ENCODE measurements around the gene STX8. TPM values are rescaled to one million over a fixed set of nuclear protein-coding genes. Genes with fewer than 3 reads are reported as not detected.
A peak's percentile ranks its signal among the peaks of the same experiment; 100 is the strongest.

The STX8 gene

DNA sequence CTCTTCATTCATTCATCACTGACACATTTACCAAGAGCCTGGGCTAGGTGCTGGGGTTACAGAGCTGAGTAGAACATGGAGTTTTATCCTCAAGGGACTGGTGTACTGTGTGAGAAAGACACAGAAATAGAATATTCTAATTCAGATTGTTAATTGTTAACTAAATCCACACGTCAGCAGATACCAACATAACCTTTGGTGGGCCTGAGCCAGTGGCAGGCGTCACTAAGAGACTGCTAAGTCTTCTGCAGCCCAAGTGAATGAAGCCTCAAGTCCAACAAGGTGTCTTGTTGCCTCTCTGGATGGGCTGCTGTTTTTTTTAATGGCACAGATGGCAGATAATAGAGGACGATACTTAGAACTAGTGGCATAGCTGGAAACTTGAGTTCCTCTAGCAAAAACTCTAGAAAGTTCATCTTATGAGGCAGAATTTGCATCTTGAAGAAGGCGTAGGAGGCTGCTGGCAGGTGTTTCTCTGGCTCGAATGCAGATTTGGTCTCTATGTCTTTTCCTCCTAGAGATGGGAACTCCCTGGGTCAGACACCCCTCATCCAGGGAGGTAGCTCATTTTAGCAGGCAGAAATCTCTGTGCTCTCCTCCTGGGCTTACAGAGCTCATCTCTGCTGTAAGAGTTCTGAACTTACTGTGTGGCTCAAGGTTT lies 374.8 kb downstream of the STX8 start:
- Histone ChIP-seq H2BK5ac (ENCODE audit: low read length) (no peak overlapping the region), H3K4me1 (ENCODE audit: control insufficient read depth in 2 of 2, insufficient read depth in 1 of 2, low read depth in 1 of 2, low read length in 2 of 2) (peaks cover 18 to 22% of the 10 kb centered on the region in 2 donors), H2BK120ac (ENCODE audit: low read depth, low read length) (no peak overlapping the region), H2AFZ (ENCODE audit: low read length) (no peak overlapping the region), H3K9me3 (replicated peaks in 1 of 2; ENCODE audit: control insufficient read depth in 2 of 2, insufficient read depth in 1 of 2, low read depth in 1 of 2, low read length in 2 of 2) (peaks cover 0 to 2% of the 10 kb centered on the region in 2 donors), H2AK5ac (ENCODE audit: low read depth, low read length) (no peak overlapping the region), H3K27me3 (ENCODE audit: control insufficient read depth in 3 of 3, insufficient read depth in 3 of 3, low read depth in 1 of 3, low read length in 3 of 3) (peaks cover 0 to 3% (median 0%) of the 10 kb centered on the region in 3 experiments), H4K8ac (ENCODE audit: low read depth, low read length) (no peak overlapping the region), H3K79me1 (ENCODE audit: low read depth, low read length) (no peaks in the 10 kb centered on the region), H3K4me2 (ENCODE audit: insufficient read depth, low read length, poor library complexity, severe bottlenecking) (no peak overlapping the region), H3K4ac (ENCODE audit: low read length) (no peak overlapping the region), H3K36me3 (replicated peaks in 1 of 2; ENCODE audit: control insufficient read depth in 2 of 2, insufficient read depth in 2 of 2, low read length in 2 of 2) (no peaks in the 10 kb centered on the region), H2BK12ac (ENCODE audit: low read length) (no peak overlapping the region), H4K91ac (ENCODE audit: low read depth, low read length, poor library complexity) (no peak overlapping the region), H3K14ac (ENCODE audit: low read length) (no peak overlapping the region), H2BK15ac (ENCODE audit: low read length) (no peak overlapping the region), H3K18ac (ENCODE audit: low read length) (no peak overlapping the region), H3K27ac (replicated peaks; ENCODE audit: low read length) (no peak overlapping the region), H3K9ac (ENCODE audit: low read depth, low read length, poor library complexity) (peak overlapping the region; percentile 45), H3K23ac (ENCODE audit: low read depth, low read length, poor library complexity) (no peak overlapping the region), H3K4me3 (ENCODE audit: low read length in 2 of 2) (no peak overlapping the region)
- no CpG with 5 or more reads among the region's 5 CpGs for WGBS, 2 donors (ENCODE audit: extremely low coverage in 2 of 2, insufficient read length in 2 of 2, insufficient replicate concordance in 1 of 2)
- DNase-seq (ENCODE audit: low spot score) = no peak

Small RNAs within 50 kb of the gene (small RNA-seq; reads per million reads assigned to genes)
- gene AC005695.3 (ENCODE audit: insufficient read depth) = not detected
